Measurements from ENCODE around the gene ZDHHC13. TPM values are rescaled to one million over a fixed set of nuclear protein-coding genes. Genes with fewer than 3 reads are reported as not detected.

Gene ZDHHC13
- total and polyA plus RNA-seq, 9 of the 15 experiments (the other 6 are each of a cell fraction or from before 2014, with no cell fraction given) = 4.7 to 18.6 (median 10.0) TPM

DNA sequence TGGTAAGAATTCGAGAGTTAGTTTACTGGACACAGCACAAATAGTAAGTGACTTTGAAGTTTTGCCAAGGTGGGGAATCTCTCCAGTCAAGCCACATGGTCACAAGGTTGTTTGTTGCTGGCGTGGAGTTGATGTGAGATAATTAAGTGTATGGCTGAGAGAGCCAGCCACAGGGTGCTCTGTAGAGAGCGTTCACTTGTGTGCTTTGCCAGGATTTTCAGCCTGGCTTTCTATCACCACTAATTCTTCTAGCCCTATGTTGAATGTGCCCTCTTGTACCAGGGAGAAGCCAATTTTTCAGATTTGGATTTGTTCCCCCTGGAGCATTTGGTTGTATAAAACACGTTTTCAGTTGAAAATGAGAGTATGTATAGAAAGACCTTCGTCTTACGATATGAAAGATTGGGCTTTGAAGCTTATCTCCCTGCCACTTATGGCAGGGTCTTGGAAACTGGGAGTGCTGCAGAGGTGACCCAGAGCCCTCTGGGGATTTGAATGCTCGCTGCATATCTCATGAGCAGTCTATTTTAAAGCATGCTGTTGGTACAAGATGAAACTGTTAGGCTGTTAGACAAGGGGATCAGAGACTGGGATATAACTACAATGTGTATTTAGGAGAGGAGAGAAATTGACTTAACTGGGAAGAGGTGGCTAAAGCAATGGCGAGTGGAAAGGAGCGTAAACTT is 56.2 kb downstream of the ZDHHC13 start (continued):
- peak; percentile 40 for TF ChIP-seq ARID1B (IDR thresholded peaks at IDR 0.05)
- TF ChIP-seq TBP (optimal IDR thresholded peaks at IDR 0.05; ENCODE audit: low read depth, low read length) = no peak
- TF ChIP-seq DMBX1 (CRISPR knock-in tag; IDR thresholded peaks at IDR 0.05; ENCODE audit: borderline replicate concordance) = peak; percentile 65; the same call in 1 of the 2 replicates
- peak; percentile 22; the same call in 1 of the 2 replicates for TF ChIP-seq STAT5A (IDR thresholded peaks at IDR 0.05; ENCODE audit: borderline replicate concordance, low read length)
- TF ChIP-seq ZC3H8 (IDR thresholded peaks at IDR 0.05) = no peak
- peak; percentile 59; the same call in 1 of the 2 replicates for TF ChIP-seq TAL1 (IDR thresholded peaks at IDR 0.05)
- no peak for TF ChIP-seq NR2C2 (CRISPR knock-in tag; IDR thresholded peaks at IDR 0.05)
- TF ChIP-seq NR2C2 (tag; IDR thresholded peaks at IDR 0.05) = peak; percentile 27
- TF ChIP-seq CBFA2T3 (IDR thresholded peaks at IDR 0.05) = peak; percentile 72
- TF ChIP-seq ZNF12 (CRISPR knock-in tag; IDR thresholded peaks at IDR 0.05) = no peak
- TF ChIP-seq MYNN (IDR thresholded peaks at IDR 0.05) = no peak
- TF ChIP-seq MYNN (CRISPR knock-in tag; IDR thresholded peaks at IDR 0.05) = no peak
- TF ChIP-seq, protein P1, sequence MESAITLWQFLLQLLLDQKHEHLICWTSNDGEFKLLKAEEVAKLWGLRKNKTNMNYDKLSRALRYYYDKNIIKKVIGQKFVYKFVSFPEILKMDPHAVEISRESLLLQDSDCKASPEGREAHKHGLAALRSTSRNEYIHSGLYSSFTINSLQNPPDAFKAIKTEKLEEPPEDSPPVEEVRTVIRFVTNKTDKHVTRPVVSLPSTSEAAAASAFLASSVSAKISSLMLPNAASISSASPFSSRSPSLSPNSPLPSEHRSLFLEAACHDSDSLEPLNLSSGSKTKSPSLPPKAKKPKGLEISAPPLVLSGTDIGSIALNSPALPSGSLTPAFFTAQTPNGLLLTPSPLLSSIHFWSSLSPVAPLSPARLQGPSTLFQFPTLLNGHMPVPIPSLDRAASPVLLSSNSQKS (CRISPR knock-in tag; IDR thresholded peaks at IDR 0.05) = no peak
- peak; percentile 85 for TF ChIP-seq ZNF175 (CRISPR knock-in tag; IDR thresholded peaks at IDR 0.05; ENCODE audit: low read depth)

Data from K562 (cell line).